HepG2 (cell line): Measurements from ENCODE around the gene USB1.

Source experiments
- CEBPB ChIP-seq: IDR thresholded peaks from 2 replicates; pipeline ENCODE4 v1.6.1; 2011; ENCODE audit warnings: low read depth, low read length, improper control_type of control experiment, borderline replicate concordance
- CHD4 ChIP-seq: fragments of 200-600 bp; sonication (generic); IDR thresholded peaks from 2 replicates; pipeline ENCODE4 v1.7.0; 2017; ENCODE audit warnings: mild to moderate bottlenecking, low read length, borderline replicate concordance
- EP300 ChIP-seq, 3 experiments: sonication (generic) in 1 of 3; formaldehyde crosslinking in 1 of 3; IDR thresholded peaks; 2 replicates each; pipeline versions ENCODE4 v1.5.1 to v1.6.1; 2011 to 2020; ENCODE audit warnings: low read depth in 2 of 3, low read length in 2 of 3, borderline replicate concordance in 1 of 3, improper control_type of control experiment in 1 of 3, mild to moderate bottlenecking in 1 of 3, missing genetic modification reagents in 1 of 3, moderate library complexity in 1 of 3
- KLF15 ChIP-seq: sonication (generic); formaldehyde crosslinking; IDR thresholded peaks from 2 replicates; pipeline ENCODE4 v1.8.1; 2023; ENCODE audit warnings: borderline replicate concordance, mild to moderate bottlenecking, inconsistent platforms, missing genetic modification reagents, mixed read lengths
- SMAD3 ChIP-seq: sonication (generic); formaldehyde crosslinking; IDR thresholded peaks from 2 replicates; pipeline ENCODE4 v1.4.0; 2020; ENCODE audit warnings: missing genetic modification reagents
- SMARCC2 ChIP-seq: fragments of 450-650 bp; IDR thresholded peaks from 2 replicates; pipeline ENCODE4 v1.6.1; 2017; ENCODE audit warnings: antibody characterized with exemption, mild to moderate bottlenecking
- TAF1 ChIP-seq: sonication (generic); formaldehyde crosslinking; IDR thresholded peaks from 2 replicates; pipeline ENCODE4 v1.4.0; 2020; ENCODE audit warnings: missing genetic modification reagents
- TCF7 ChIP-seq: sonication (generic); IDR thresholded peaks from 2 replicates; pipeline ENCODE4 v1.6.1; 2016; ENCODE audit warnings: antibody characterized with exemption, low read depth
- TCF7L2 ChIP-seq: IDR thresholded peaks from 2 replicates; pipeline ENCODE4 v1.6.1; 2011; ENCODE audit warnings: mild to moderate bottlenecking, low read depth, low read length, moderate library complexity
- ZBTB8A ChIP-seq: sonication (generic); formaldehyde crosslinking; IDR thresholded peaks from 2 replicates; pipeline ENCODE4 v1.4.0; 2020; ENCODE audit warnings: mild to moderate bottlenecking, low read depth, missing genetic modification reagents, borderline replicate concordance
- ZC3H13 ChIP-seq: sonication (generic); formaldehyde crosslinking; IDR thresholded peaks from 2 replicates; pipeline ENCODE4 v1.8.1; 2023; ENCODE audit warnings: mild to moderate bottlenecking, missing genetic modification reagents, moderate library complexity
- ZNF24 ChIP-seq: fragments of 450-650 bp; IDR thresholded peaks from 2 replicates; pipeline ENCODE4 v1.6.1; 2017; ENCODE audit warnings: antibody characterized with exemption, mild to moderate bottlenecking
- ZNF781 ChIP-seq: sonication (generic); formaldehyde crosslinking; IDR thresholded peaks from 2 replicates; pipeline ENCODE4 v1.5.1; 2020; ENCODE audit warnings: borderline replicate concordance, mild to moderate bottlenecking, missing genetic modification reagents; ENCODE audit errors: not compliant biosample characterization
- ZNF83 ChIP-seq: sonication (generic); formaldehyde crosslinking; IDR thresholded peaks from 2 replicates; pipeline ENCODE4 v1.4.0; 2020; ENCODE audit warnings: missing genetic modification reagents, mild to moderate bottlenecking, borderline replicate concordance

DNA sequence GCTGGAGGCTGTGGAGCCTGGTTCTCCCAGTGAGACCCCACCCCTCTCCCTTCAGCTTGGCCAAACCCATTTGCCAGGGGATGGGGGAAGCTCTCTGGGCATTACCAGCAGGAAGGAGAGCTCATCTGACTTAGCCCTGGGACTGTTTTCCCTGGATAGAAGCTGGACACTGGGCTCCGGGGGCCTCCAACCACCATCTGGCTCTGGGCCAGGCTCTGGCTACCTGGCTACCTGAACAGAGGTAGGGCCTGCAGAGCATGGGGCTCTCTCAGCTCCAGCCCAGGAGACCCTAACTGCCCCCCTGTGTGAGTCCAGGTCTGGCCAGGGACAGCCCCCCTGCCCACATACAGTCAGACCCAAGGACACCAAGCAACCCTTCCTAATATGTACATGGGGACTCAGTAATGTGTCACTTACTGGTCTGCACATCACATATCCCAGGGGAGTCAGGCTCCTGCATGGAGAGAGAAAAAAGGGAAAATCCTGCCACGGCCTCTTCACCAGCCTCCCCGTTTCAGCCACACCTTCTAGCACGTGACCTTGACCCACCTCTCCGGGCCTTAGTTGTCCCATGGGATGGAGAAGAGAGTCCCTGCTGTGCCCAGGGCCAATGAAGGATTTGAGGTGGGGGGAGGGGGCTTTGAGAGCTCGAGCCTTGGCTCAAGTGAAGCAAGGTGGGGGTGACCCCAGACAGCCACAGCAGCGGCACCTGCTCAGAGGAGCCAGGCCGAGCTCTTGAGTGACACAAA lies 44.1 kb upstream of the USB1 start:
- TF ChIP-seq ZNF83 (CRISPR knock-in tag) (no peak), SMARCC2 (no peak), TAF1 (CRISPR knock-in tag) (no peak), KLF15 (CRISPR knock-in tag) (no peak), CHD4 (no peak), ZNF24 (no peak), TCF7 (no peak), TCF7L2 (no peak), ZNF781 (CRISPR knock-in tag) (no peak), ZBTB8A (CRISPR knock-in tag) (no peak), ZC3H13 (no peak), CEBPB (no peak), EP300 (IDR thresholded peaks at IDR 0.05; ENCODE audit: low read depth in 2 of 2, low read length in 2 of 2) (no peak), EP300 (CRISPR knock-in tag; IDR thresholded peaks at IDR 0.05; ENCODE audit: borderline replicate concordance) (no peak), SMAD3 (no peak)
